Measurements from ENCODE around the gene RSPH1. TPM values are rescaled to one million over a fixed set of nuclear protein-coding genes. Genes with fewer than 3 reads are reported as not detected.

The RSPH1 gene
- total RNA-seq, 1 donor from 2014 or later: 0.29 TPM

- DNase-seq (ENCODE audit: low read depth): no peak
- no peak for TF ChIP-seq CTCF (IDR thresholded peaks at IDR 0.05; ENCODE audit: insufficient read depth, low read length, poor library complexity, severe bottlenecking)
- Histone ChIP-seq H3K27me3 (ENCODE audit: control insufficient read depth, insufficient read depth, low read length) (peaks cover 14% of the 10 kb centered on the region), H3K36me3 (ENCODE audit: control insufficient read depth, insufficient read depth, low read length) (no peaks in the 10 kb centered on the region), H3K4me3 (ENCODE audit: low read depth, low read length) (no peak overlapping the region)
Measured at GRCh38 chr21:42489006-42489563, 6.9 kb downstream of the RSPH1 start.

- no peak for TF ChIP-seq CTCF (IDR thresholded peaks at IDR 0.05; ENCODE audit: insufficient read depth, low read length, poor library complexity, severe bottlenecking)
- DNase-seq (ENCODE audit: low read depth): no peak
- Histone ChIP-seq H3K4me3 (ENCODE audit: low read depth, low read length) (no peak overlapping the region), H3K27me3 (ENCODE audit: control insufficient read depth, insufficient read depth, low read length) (peaks cover 14% of the 10 kb centered on the region), H3K36me3 (ENCODE audit: control insufficient read depth, insufficient read depth, low read length) (no peaks in the 10 kb centered on the region)
Measured at GRCh38 chr21:42486531-42486930, 9.5 kb downstream of the RSPH1 start.

GRCh38 chr21:42486072-42486471 lies 10.0 kb downstream of the RSPH1 start:
- no peaks in the 10 kb centered on the region for H3K36me3 ChIP-seq (ENCODE audit: control insufficient read depth, insufficient read depth, low read length)
- TF ChIP-seq CTCF (IDR thresholded peaks at IDR 0.05; ENCODE audit: insufficient read depth, low read length, poor library complexity, severe bottlenecking): no peak
- peaks cover 14% of the 10 kb centered on the region for H3K27me3 ChIP-seq (ENCODE audit: control insufficient read depth, insufficient read depth, low read length)
- H3K4me3 ChIP-seq (ENCODE audit: low read depth, low read length): no peak overlapping the region
- no peak for DNase-seq (ENCODE audit: low read depth)

GRCh38 chr21:42484966-42485365 lies 11.1 kb downstream of the RSPH1 start:
- no peak overlapping the region for H3K4me3 ChIP-seq (ENCODE audit: low read depth, low read length)
- no peaks in the 10 kb centered on the region for H3K36me3 ChIP-seq (ENCODE audit: control insufficient read depth, insufficient read depth, low read length)
- TF ChIP-seq CTCF (IDR thresholded peaks at IDR 0.05; ENCODE audit: insufficient read depth, low read length, poor library complexity, severe bottlenecking): no peak
- peaks cover 14% of the 10 kb centered on the region for H3K27me3 ChIP-seq (ENCODE audit: control insufficient read depth, insufficient read depth, low read length)
- DNase-seq (ENCODE audit: low read depth): no peak

GRCh38 chr21:42481169-42481568 lies 14.9 kb downstream of the RSPH1 start:
- no peak for DNase-seq (ENCODE audit: low read depth)
- Histone ChIP-seq H3K4me3 (ENCODE audit: low read depth, low read length) (no peak overlapping the region), H3K36me3 (ENCODE audit: control insufficient read depth, insufficient read depth, low read length) (no peaks in the 10 kb centered on the region), H3K27me3 (ENCODE audit: control insufficient read depth, insufficient read depth, low read length) (peaks cover 3% of the 10 kb centered on the region)
- no peak for TF ChIP-seq CTCF (IDR thresholded peaks at IDR 0.05; ENCODE audit: insufficient read depth, low read length, poor library complexity, severe bottlenecking)

GRCh38 chr21:42480736-42481135 lies 15.3 kb downstream of the RSPH1 start:
- Histone ChIP-seq H3K36me3 (ENCODE audit: control insufficient read depth, insufficient read depth, low read length) (no peaks in the 10 kb centered on the region), H3K4me3 (ENCODE audit: low read depth, low read length) (no peak overlapping the region), H3K27me3 (ENCODE audit: control insufficient read depth, insufficient read depth, low read length) (peaks cover under 1% of the 10 kb centered on the region)
- no peak for DNase-seq (ENCODE audit: low read depth)
- TF ChIP-seq CTCF (IDR thresholded peaks at IDR 0.05; ENCODE audit: insufficient read depth, low read length, poor library complexity, severe bottlenecking): no peak

Measured in kidney epithelial cell (primary cell).